Body of pancreas (tissue), 4 donors: Measurements from ENCODE around the gene TRIM49B.
"Not testable (repeated sequence)": the region's sequence is repeated elsewhere in the genome, so short reads cannot be mapped to it uniquely, and the experiment has no call there.

ENCODE experiments used
- POLR2A ChIP-seq, 3 donors: fragments of 450-650 bp; IDR thresholded peaks; one replicate each; pipeline ENCODE4 v1.6.1; 2016; ENCODE audit warnings: antibody characterized with exemption in 3 of 3, mild to moderate bottlenecking in 2 of 3
- TF ChIP-seq, protein P1 (sequence below), 7 experiments: fragments of 450-650 bp in 4 of 7; fragments of 200-600 bp in 3 of 7; sonication (generic) in 3 of 7; IDR thresholded peaks; one replicate each; pipeline ENCODE4 v1.5.1; 2016 to 2019; ENCODE audit warnings: antibody characterized with exemption in 7 of 7

DNA sequence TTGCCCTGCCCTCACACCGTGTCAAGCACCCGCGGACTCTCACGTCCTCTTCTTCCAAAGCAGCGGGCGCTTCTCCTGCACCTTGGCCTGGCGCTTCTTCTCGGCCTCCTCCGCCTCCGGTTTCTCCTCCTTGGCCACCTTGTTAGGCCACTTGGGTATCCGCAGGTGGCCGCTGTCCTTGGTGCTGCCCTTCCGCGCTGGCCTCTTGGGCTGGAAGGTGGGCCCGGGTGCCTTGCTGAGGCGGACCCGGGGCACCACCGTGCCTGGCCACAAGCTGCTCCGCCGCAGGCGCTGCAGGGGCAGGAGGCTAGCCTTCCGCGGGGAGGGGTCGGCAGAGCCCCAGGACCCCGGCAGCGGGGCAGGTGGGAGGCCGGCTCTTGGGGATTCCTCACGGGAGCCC, 19.6 kb downstream of the TRIM49B start:
- TF ChIP-seq, protein P1, sequence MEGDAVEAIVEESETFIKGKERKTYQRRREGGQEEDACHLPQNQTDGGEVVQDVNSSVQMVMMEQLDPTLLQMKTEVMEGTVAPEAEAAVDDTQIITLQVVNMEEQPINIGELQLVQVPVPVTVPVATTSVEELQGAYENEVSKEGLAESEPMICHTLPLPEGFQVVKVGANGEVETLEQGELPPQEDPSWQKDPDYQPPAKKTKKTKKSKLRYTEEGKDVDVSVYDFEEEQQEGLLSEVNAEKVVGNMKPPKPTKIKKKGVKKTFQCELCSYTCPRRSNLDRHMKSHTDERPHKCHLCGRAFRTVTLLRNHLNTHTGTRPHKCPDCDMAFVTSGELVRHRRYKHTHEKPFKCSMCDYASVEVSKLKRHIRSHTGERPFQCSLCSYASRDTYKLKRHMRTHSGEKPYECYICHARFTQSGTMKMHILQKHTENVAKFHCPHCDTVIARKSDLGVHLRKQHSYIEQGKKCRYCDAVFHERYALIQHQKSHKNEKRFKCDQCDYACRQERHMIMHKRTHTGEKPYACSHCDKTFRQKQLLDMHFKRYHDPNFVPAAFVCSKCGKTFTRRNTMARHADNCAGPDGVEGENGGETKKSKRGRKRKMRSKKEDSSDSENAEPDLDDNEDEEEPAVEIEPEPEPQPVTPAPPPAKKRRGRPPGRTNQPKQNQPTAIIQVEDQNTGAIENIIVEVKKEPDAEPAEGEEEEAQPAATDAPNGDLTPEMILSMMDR (IDR thresholded peaks at IDR 0.05), result not testable (repeated sequence)
- TF ChIP-seq POLR2A (IDR thresholded peaks at IDR 0.05), result not testable (repeated sequence)
